Measurements from ENCODE around the gene LRRC45.

GRCh38 chr17:82052638-82053059 is 29.5 kb downstream of the LRRC45 start:
- no peak for TF ChIP-seq CTCF (conservative IDR thresholded peaks at IDR 0.05; ENCODE audit: low read depth, low read length)
- no peak for TF ChIP-seq FOS (IDR thresholded peaks at IDR 0.05; ENCODE audit: low read depth, low read length)
- TF ChIP-seq POLR2A (IDR thresholded peaks at IDR 0.05; ENCODE audit: low read depth, low read length), result no peak
- no peak for TF ChIP-seq SMC3 (IDR thresholded peaks at IDR 0.05; ENCODE audit: low read depth, low read length)
- TF ChIP-seq MAFK (IDR thresholded peaks at IDR 0.05; ENCODE audit: low read depth, low read length), result no peak
- TF ChIP-seq RAD21 (IDR thresholded peaks at IDR 0.05; ENCODE audit: low read length), result no peak
- TF ChIP-seq USF2 (IDR thresholded peaks at IDR 0.05; ENCODE audit: low read depth, low read length), result no peak
- TF ChIP-seq RCOR1 (IDR thresholded peaks at IDR 0.05; ENCODE audit: insufficient replicate concordance, low read length), result no peak
- no peak for TF ChIP-seq CHD1 (IDR thresholded peaks at IDR 0.05; ENCODE audit: low read depth, low read length)
- TF ChIP-seq CEBPB (IDR thresholded peaks at IDR 0.05; ENCODE audit: low read depth, low read length), result no peak

All from IMR-90 (cell line).